Measurements from ENCODE around the gene MSTN.
"Not testable (repeated sequence)": the region's sequence is repeated elsewhere in the genome, so short reads cannot be mapped to it uniquely, and the experiment has no call there.

Gene MSTN

DNA sequence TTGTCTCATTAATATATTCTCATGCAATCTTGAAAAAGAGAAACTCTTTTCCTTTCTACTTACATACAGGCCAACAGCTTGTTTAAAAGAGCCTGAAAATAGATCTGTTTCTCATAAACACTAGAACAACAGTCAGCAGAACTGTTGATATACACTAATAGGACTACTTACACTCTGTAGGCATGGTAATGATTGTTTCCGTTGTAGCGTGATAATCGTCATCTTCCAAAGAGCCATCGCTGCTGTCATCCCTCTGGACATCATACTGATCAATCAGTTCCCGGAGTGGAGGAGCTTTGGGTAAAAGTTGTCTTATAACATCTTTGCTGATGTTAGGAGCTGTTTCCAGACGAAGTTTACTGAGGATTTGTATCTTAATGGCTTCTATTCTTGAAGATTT is 476 bp downstream of the MSTN start:
- no peak for DNase-seq

DNA sequence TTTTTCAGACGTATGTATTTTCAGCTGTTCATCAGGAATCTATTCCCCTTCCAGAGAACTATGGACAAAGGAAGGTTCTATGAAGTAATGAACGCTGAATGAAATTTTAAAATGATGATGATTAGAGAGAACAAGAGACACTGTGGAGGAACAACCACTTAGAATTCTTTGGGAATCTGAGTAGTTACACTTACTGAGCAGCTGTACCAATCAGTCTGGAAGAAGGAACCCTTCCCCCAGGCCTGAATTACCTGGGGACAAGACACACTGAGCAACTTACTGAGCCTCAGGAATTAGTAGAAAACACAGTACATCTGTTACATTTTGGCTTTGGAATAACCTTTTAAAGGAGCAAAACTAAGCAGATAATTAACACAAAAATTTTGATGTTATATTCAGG is 1.9 kb downstream of the MSTN start:
- no peak for DNase-seq

DNA sequence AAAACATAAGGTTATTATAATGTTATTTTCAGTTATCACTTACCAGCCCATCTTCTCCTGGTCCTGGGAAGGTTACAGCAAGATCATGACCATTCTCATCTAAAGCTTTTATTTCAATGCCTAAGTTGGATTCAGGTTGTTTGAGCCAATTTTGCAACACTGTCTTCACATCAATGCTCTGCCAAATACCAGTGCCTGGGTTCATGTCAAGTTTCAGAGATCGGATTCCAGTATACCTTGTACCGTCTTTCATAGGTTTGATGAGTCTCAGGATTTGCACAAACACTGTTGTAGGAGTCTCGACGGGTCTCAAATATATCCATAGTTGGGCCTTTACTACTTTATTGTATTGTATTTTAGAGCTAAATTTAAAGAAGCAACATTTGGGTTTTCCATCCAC is 2.5 kb downstream of the MSTN start:
- DNase-seq = no peak

DNA sequence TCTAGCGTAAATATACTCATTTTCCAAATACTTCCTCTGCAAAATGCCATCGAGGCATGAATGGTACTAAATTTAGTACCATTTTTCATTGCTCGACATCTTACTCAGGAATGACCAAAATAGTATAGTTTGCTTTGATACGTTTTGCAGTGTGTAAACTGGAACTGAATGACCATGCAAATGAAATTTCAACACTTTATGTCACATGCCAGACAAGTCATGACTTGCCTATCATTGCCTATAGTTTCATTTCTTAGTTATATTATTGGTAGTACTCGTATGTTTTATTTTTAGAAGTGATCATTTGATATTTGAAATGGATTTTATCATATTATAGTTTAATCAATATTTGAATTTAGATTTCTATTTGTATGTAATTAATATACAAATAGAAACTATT is 9.1 kb downstream of the MSTN start:
- no peak for DNase-seq

DNA sequence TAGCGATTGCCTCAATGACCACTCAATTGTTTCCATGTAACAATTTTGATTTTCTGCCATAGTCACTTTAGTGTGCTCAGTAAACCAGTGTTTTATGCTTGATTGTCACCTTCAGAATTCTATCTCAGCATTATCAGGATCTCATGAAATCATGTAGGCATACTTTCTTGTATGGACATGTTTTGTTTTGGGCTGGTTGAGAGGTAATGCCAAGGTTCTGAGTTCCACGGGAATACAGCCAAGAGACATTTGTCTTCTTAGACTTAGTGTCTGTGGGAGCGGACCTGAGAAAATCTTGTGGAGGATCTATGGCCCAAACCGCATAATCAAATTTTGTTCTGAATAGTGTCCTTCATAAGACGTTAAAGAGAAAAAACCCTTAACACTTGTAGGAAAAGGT is 10.2 kb downstream of the MSTN start:
- no peak for DNase-seq

DNA sequence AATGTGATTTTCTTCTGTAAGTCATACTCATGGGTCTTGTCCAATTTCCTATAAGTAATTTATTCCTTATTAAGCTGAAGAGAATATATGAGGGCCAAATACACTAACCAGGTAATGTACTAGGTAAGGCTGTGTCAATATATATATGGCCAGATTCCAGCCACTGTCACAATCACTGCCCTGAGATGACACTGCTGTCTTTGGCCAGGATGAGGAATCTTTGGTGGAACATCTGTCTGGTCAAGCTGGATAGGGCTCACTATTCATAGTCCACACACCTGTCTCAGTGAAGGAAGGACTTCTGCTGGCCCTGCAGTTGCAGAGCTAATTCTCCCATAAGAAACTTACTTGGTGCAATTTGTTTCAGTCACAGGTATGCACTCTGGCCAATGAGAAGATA is 11.3 kb downstream of the MSTN start:
- DNase-seq = no peak

DNA sequence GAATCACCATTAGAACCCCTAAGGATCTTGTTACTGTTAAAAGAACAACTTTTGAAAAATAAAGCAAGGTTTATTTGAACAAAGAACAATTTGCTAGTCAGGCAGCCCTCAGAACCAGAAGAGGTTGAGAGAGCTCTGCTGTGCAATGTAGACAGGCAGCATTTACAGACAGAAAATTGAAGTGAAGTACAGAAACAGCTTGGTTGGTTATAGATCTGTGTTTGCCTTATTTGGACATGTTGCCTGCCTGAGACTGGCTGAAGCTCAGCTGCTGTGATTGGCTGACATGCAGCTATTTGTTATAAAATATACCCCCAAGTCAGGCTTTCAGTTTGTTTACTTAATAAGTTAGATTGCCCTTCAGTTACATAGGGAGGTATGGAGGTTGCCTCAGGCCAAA is 12.5 kb downstream of the MSTN start:
- no peak for DNase-seq

DNA sequence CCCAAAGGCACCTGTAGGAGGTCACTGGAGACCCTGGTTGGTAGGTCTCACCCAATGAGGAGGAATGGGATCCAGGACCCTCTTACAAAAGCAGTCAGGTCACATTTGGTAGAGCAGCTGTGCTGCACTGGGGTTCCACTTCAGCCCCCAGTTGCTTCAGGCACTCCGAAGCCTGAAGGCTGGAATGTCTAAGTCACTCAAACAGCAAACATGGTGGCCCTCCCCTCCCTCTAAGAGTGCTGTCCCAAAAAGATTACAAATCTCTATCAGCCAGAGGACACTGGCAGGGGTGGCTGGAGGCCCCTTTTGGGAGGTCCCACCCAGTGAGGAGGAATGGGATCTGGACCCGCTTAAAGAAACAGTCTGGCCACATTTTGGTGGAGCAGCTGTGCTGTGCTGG is 17.7 kb downstream of the MSTN start:
- no peak for DNase-seq

DNA sequence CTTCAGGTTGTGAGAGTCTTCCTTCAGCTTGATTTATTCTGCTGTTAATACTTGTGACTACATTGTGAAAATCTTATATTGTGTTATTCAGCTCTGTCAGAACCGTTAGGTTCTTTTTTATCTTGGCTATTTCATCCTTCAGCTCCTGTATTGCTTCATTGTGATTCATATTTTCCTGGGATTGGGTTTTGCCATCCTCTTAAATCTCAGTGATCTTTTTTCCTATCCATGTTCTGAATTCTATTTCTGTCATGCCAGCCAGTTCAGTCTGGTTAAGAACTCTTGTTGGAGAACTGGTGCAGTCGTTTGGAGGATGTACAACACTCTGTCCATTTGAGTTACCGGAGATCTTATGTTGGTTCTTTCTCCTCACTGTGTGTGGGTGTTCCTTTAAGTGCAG is 19.1 kb downstream of the MSTN start:
- no peak for DNase-seq

DNA sequence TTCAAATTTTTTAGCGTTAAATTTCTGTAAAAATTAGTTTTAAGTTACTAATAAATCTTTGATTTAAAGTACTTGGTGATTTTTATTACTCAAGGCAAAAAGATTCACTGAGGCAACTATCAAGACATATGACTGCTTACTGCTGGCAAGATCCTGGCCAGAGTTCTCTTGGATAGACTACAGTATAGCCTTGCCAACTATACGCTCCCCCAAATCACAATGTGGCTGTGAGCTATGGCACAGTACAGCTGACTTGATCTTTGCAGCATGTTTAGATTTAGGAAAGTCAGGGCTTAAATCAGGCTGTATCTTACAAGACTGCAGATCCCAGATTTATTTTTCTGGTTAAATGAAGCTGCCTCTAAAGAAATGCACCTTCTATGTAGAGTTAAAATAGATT is 26.5 kb downstream of the MSTN start:
- DNase-seq = no peak

DNA sequence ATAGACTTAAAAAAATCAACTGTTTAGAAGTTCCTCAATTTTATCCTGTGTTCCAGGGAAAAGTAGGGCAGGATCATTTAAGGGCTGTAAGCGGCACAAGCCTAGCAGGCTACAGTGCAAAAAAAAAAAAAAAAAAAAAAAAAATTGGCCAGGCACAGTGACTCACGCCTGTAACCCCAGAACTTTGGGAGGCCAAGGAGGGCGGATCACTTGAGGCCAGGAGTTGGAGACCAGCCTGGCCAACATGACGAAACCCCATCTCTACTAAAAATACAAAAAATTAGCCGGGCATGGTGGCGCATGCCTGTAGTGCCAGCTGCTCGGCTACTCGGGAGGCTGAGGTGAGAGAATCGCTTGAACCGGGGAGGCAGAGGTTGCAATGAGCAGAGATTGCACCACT is 28.1 kb downstream of the MSTN start:
- DNase-seq = not testable (repeated sequence)

DNA sequence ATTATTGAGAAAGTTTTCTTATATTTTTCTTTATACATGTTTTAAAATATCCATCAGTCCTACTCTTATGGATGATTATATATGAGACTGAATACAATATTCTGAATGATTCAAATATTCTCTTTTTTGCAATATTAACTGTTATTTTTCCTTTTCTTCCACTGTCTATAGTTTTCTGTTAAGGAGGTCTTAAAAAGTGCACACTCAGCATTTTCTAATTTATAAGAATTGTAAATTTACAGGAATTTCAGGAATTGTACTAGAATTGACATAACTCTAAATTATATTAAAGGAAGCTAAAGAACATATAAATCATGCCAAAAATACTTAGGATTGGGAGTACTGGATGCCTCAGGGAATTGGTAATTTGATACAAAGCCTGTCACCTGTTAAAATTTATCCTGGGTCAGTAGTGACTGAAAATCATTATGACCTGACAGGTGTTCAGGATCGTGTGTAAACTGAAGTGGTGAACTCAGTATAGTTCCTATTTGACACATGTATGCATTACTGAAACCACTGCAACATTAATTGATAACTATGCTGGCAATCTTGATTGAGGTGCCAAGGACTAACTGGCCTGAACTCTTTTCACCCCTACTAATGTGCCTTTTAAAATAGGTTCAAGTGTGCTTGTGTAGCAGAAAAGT is 30.4 kb downstream of the MSTN start:
- no peak for DNase-seq

DNA sequence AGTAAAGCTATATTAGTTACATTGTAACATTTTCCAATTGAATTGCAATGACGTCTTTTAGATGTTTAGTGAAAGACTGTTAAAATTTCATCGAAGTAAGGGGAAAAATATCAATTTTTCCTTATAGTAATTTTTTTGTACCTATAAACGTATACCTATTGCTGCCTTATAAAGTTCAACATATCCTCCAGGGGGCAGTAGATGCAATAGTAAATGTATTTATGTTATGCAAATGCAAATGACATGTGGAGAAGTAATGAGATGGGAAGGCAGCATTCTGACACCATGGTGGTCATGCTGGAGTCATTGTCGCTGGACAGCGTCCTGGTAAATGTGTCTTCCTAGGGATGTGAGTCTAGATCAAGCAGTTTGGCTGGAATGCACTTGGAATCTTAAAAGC is 38.7 kb downstream of the MSTN start:
- DNase-seq = no peak

DNA sequence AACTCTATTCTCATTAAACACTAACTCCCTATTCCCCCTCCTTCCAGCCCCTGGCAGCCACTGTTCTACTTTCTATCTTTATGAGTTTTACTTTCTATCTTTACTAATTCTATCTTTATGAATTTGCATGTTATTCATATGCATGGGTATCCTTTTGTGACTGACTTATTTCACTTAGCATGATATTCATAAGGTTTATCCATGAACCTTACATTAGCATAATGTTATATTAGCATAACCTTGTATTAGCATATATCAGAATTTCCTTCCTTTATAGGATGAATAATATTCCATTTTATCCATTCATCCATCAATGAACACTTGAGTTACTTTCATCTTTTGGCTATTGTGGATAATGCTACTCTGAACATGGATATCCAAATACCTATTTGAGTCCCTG is 41.8 kb downstream of the MSTN start:
- no peak for DNase-seq

DNA sequence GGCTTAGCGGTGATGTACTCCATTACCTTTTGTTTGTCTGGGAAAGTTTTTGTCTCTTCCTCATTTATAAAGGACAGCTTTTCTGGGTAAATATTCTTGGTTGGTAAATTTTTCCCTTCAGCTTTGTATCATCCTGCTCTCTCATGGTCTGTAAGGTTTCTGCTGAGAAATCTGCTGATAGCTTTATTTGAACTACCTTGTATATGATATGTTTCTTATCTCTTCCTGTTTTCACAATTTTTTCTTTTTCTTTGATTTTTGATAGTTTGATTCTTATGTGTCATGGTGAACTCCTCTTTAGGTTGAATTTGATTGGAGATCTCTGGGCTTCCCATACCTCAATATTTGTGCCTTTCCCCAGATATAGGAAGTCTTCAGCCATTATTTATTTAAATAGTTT is 44.7 kb downstream of the MSTN start:
- DNase-seq = no peak

DNA sequence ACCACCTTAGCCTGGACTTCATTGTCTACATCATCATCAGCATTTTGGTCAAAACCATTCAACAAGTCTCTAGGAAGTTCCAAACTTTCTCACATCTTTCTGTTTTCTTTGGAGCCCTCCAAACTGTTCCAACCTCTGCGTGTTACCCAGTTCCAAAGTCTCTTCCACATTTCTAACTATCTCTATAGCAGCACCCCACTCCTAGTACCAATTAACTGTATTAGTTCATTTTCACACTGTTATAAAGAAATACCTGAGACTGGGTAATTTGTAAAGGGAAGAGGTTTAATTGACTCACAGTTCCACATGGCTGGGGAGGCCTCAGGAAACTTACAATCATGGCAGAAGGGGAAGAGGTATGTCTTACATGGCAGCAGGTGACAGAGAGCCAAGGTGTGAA is 46.6 kb downstream of the MSTN start:
- not testable (repeated sequence) for DNase-seq

All from right hindlimb (tissue), 1 donor.